Measurements from ENCODE around the gene C1orf21. TPM values are rescaled to one million over a fixed set of nuclear protein-coding genes. Genes with fewer than 3 reads are reported as not detected.

The C1orf21 gene
- total RNA-seq, 1 donor from 2014 or later = 33.1 TPM

GRCh38 chr1:184637664-184638240 is 250.9 kb downstream of the C1orf21 start:
- H3K4me3 Mint-ChIP-seq = no peak overlapping the region
- H3K4me1 Mint-ChIP-seq = peaks cover 13% of the 10 kb centered on the region
- H3K36me3 Mint-ChIP-seq = peaks cover 7% of the 10 kb centered on the region
- H3K27me3 Mint-ChIP-seq (ENCODE audit: low read depth) = no peaks in the 10 kb centered on the region
- TF ChIP-seq CTCF (IDR thresholded peaks at IDR 0.05; ENCODE audit: unreplicated experiment) = no peak
- peaks cover 17% of the 10 kb centered on the region for H3K9me3 Mint-ChIP-seq
- no peak overlapping the region for H3K27ac Mint-ChIP-seq
- no peak for DNase-seq (ENCODE audit: low spot score in 2 of 2, unreplicated experiment in 2 of 2)

DNA sequence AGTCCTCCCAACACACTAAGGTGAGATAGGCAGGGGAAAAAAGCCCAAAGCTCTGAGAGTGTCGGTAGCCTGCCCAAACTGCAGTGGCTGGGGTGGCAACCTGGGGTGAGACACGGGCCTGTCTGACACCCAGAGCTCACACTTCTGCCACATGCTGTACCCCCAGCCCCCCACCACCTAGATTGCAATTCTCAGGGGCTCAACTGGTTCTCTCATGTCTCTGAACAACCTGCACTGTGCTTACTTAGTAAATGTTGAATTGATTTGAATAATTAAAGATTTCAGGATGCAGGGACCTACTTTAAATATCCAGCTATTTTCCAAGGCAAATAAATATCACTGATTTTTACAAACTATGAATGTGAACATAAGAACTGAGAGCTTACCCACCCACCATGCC is 252.4 kb downstream of the C1orf21 start:
- Mint-ChIP-seq H3K36me3 (peaks cover 7% of the 10 kb centered on the region), H3K27ac (no peak overlapping the region), H3K27me3 (ENCODE audit: low read depth) (no peaks in the 10 kb centered on the region), H3K9me3 (peaks cover 17% of the 10 kb centered on the region), H3K4me3 (no peak overlapping the region), H3K4me1 (peaks cover 13% of the 10 kb centered on the region)
- TF ChIP-seq CTCF (IDR thresholded peaks at IDR 0.05; ENCODE audit: unreplicated experiment) = no peak
- DNase-seq (ENCODE audit: low spot score in 2 of 2, unreplicated experiment in 2 of 2) = no peak

- H3K4me1 Mint-ChIP-seq = peaks cover 13% of the 10 kb centered on the region
- no peaks in the 10 kb centered on the region for H3K27me3 Mint-ChIP-seq (ENCODE audit: low read depth)
- no peak overlapping the region for H3K27ac Mint-ChIP-seq
- peaks cover 7% of the 10 kb centered on the region for H3K36me3 Mint-ChIP-seq
- TF ChIP-seq CTCF (IDR thresholded peaks at IDR 0.05; ENCODE audit: unreplicated experiment) = no peak
- H3K9me3 Mint-ChIP-seq = peaks cover 17% of the 10 kb centered on the region
- no peak overlapping the region for H3K4me3 Mint-ChIP-seq
- DNase-seq (ENCODE audit: low spot score in 2 of 2, unreplicated experiment in 2 of 2) = no peak
Observed at GRCh38 chr1:184640505-184640904, 253.7 kb downstream of the C1orf21 start.

- no peaks in the 10 kb centered on the region for H3K27me3 Mint-ChIP-seq (ENCODE audit: low read depth)
- peaks cover 10% of the 10 kb centered on the region for H3K9me3 Mint-ChIP-seq
- no peak for DNase-seq (ENCODE audit: low spot score in 2 of 2, unreplicated experiment in 2 of 2)
- H3K4me3 Mint-ChIP-seq = no peak overlapping the region
- peaks cover 7% of the 10 kb centered on the region for H3K36me3 Mint-ChIP-seq
- TF ChIP-seq CTCF (IDR thresholded peaks at IDR 0.05; ENCODE audit: unreplicated experiment) = no peak
- peaks cover 16% of the 10 kb centered on the region for H3K4me1 Mint-ChIP-seq
- no peak overlapping the region for H3K27ac Mint-ChIP-seq
Observed at GRCh38 chr1:184641894-184642293, 255.1 kb downstream of the C1orf21 start.

DNA sequence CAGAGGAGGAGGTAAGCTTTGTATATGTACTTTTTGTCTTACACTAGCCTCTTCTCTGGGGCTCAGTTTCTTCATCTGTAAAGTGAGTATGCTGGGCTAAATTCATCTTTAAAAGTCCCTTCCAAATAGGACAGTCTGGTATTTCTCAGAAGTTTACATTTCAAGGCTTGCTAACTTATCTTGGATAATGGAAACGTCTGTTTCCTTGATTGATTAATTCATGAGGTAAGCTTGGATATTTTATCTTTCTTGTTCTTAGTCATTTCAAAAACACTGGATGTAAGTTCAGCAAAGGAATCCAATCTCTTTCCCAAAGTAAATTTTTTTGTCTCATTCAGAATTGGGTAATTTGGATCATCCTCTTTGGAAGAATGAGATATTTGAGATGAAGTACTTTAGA is 256.8 kb downstream of the C1orf21 start:
- Mint-ChIP-seq H3K27ac (no peak overlapping the region), H3K36me3 (no peaks in the 10 kb centered on the region), H3K4me1 (peaks cover 20% of the 10 kb centered on the region), H3K4me3 (no peak overlapping the region), H3K27me3 (ENCODE audit: low read depth) (no peaks in the 10 kb centered on the region), H3K9me3 (peaks cover 2% of the 10 kb centered on the region)
- no peak for DNase-seq (ENCODE audit: low spot score in 2 of 2, unreplicated experiment in 2 of 2)
- TF ChIP-seq CTCF (IDR thresholded peaks at IDR 0.05; ENCODE audit: unreplicated experiment) = no peak

DNA sequence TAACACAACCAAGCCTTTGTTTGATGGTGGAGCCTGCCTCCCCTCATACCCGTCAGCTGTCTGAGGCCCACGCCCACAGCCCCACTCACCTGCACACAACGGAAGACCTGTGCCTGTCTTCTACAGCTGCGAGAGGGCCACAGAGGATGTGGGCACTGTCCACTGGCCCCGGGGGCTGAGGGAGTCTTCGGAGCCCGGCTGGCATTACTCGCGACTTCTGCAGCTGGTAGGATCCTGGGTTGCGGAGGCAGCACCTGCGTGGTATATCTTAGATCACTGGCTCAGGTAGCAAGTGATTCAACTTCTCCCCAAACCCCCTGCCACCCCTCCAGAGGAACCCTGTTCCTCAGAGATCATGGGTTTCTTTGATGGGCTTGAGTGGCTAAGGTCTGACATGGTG is 257.9 kb downstream of the C1orf21 start:
- H3K27ac Mint-ChIP-seq = no peak overlapping the region
- no peak for TF ChIP-seq CTCF (IDR thresholded peaks at IDR 0.05; ENCODE audit: unreplicated experiment)
- peaks cover 20% of the 10 kb centered on the region for H3K4me1 Mint-ChIP-seq
- H3K27me3 Mint-ChIP-seq (ENCODE audit: low read depth) = no peaks in the 10 kb centered on the region
- H3K4me3 Mint-ChIP-seq = no peak overlapping the region
- H3K9me3 Mint-ChIP-seq = peaks cover 10% of the 10 kb centered on the region
- DNase-seq (ENCODE audit: low spot score in 2 of 2, unreplicated experiment in 2 of 2) = no peak
- no peaks in the 10 kb centered on the region for H3K36me3 Mint-ChIP-seq

All from mesothelial cell of epicardium (in vitro differentiated cells).